Activated CD4-positive, alpha-beta T cell treated with anti-CD3 and anti-CD28 coated beads for 36 hours (primary cell): Measurements from ENCODE around the gene CLDN20. TPM values are rescaled to one million over a fixed set of nuclear protein-coding genes. Genes with fewer than 3 reads are reported as not detected.

ENCODE experiments used
- ATAC-seq: fragments of 200-7000 bp; cut with Tn5 transposase; one replicate; pipeline ENCODE4 v1.10.0; 2021; ENCODE audit warnings: mild to moderate bottlenecking, moderate library complexity
- CTCF ChIA-PET: fragments of 350-600 bp; sonication (Branson Sonifier 250); formaldehyde crosslinking; loops from one replicate; lab custom pipeline; 2021; ENCODE audit warnings: antibody characterized with exemption; lab: Charles Lee
- POLR2A ChIA-PET: fragments of 350-600 bp; sonication (Branson Sonifier 250); formaldehyde crosslinking; loops from one replicate; lab custom pipeline; 2021; ENCODE audit warnings: antibody characterized with exemption, inconsistent platforms; lab: Charles Lee
- DNase-seq: peaks from one replicate; pipeline ENCODE4 v3.0.0-alpha.2; 2020
- H3K27ac Mint-ChIP-seq: one replicate; pipeline ENCODE4 v1.8.0; 2021; ENCODE audit warnings: mixed read lengths
- H3K27me3 Mint-ChIP-seq: one replicate; pipeline ENCODE4 v1.8.0; 2021; ENCODE audit warnings: mixed read lengths
- H3K36me3 Mint-ChIP-seq: one replicate; pipeline ENCODE4 v1.8.0; 2021; ENCODE audit warnings: low read depth, mixed read lengths
- H3K4me1 Mint-ChIP-seq: one replicate; pipeline ENCODE4 v1.8.0; 2021; ENCODE audit warnings: mixed read lengths
- H3K4me3 Mint-ChIP-seq: one replicate; pipeline ENCODE4 v1.8.0; 2021; ENCODE audit warnings: mild to moderate bottlenecking, moderate library complexity, mixed read lengths
- H3K9me3 Mint-ChIP-seq: one replicate; pipeline ENCODE4 v1.8.0; 2021; ENCODE audit warnings: low read depth, mixed read lengths
- intact Hi-C, 2 experiments: fragments of 100-400 bp; cut with DNase I in 1 of 2; cut with micrococcal nuclease in 1 of 2; formaldehyde crosslinking; loops; one replicate each; pipeline versions ENCODE4 v1.14.2 to v1.15.1; 2022 to 2024; cut with DNase I, micrococcal nuclease
- total RNA-seq, 2 experiments: library from RNA; stranded (reverse); gene quantifications; one replicate each; pipeline ENCODE4 v1.2.3, GENCODE V29; 2021

Gene CLDN20
- total RNA-seq, 2 experiments from 2014 or later = not detected

GRCh38 chr6:155270561-155271091, 6.8 kb downstream of the CLDN20 start:
- Mint-ChIP-seq H3K27me3 (no peaks in the 10 kb centered on the region), H3K36me3 (peaks cover 26% of the 10 kb centered on the region), H3K27ac (no peak overlapping the region), H3K4me1 (peaks cover 14% of the 10 kb centered on the region), H3K4me3 (no peak overlapping the region), H3K9me3 (no peaks in the 10 kb centered on the region)
- CTCF ChIA-PET = interaction anchor here (0.6 to 3.3 kb wide), 6 partner anchors 11 to 403 kb away, joined by 3 to 16 read pairs (median 8); no protein-coding TSS in a partner anchor
- DNase-seq (no peak), ATAC-seq (no peak)
- intact Hi-C loops = no loop called here
- POLR2A ChIA-PET = no interaction called here

DNA sequence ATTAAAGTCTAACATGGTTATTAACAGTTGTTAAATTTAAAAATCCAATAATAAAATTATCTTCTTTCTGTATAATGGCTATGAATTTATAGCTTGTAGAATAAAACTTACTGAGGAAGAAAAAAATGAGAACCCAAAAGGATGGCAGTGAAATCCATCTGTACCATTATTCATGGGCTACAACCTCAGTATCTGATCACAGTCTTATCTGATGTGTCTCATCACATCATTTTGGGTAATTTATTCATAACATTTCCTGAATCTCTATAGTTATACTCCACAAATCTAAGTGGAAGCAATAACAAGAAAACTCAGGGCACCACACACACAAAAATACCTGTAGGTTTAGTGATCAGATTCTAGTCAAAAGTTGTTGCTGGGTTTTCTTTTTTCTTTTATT, 7.3 kb downstream of the CLDN20 start:
- POLR2A ChIA-PET = no interaction called here
- H3K36me3 Mint-ChIP-seq = peaks cover 23% of the 10 kb centered on the region
- no peak overlapping the region for H3K27ac Mint-ChIP-seq
- DNase-seq (no peak), ATAC-seq (no peak)
- no peaks in the 10 kb centered on the region for H3K27me3 Mint-ChIP-seq
- no peaks in the 10 kb centered on the region for H3K9me3 Mint-ChIP-seq
- CTCF ChIA-PET = interaction anchor here (0.6 to 3.3 kb wide), 4 partner anchors 10 to 342 kb away, joined by 3 to 16 read pairs (median 10); no protein-coding TSS in a partner anchor
- intact Hi-C loops = no loop called here
- H3K4me3 Mint-ChIP-seq = no peak overlapping the region
- H3K4me1 Mint-ChIP-seq = peaks cover 11% of the 10 kb centered on the region

GRCh38 chr6:155272353-155273232, 8.8 kb downstream of the CLDN20 start:
- ChIA-PET POLR2A (no interaction called here), CTCF (interaction anchor here (0.7 to 0.9 kb wide), 2 partner anchors 9 to 14 kb away, joined by 3 read pairs; partner anchors contain the start of gene CLDN20)
- DNase-seq = no peak
- H3K27ac Mint-ChIP-seq = peak overlapping the region; percentile 16
- no peak overlapping the region for H3K4me3 Mint-ChIP-seq
- peaks cover 11% of the 10 kb centered on the region for H3K4me1 Mint-ChIP-seq
- no peaks in the 10 kb centered on the region for H3K9me3 Mint-ChIP-seq
- H3K36me3 Mint-ChIP-seq = peaks cover 20% of the 10 kb centered on the region
- no peak for ATAC-seq
- intact Hi-C loops = no loop called here
- no peaks in the 10 kb centered on the region for H3K27me3 Mint-ChIP-seq

- Mint-ChIP-seq H3K4me3 (no peak overlapping the region), H3K4me1 (peaks cover 6% of the 10 kb centered on the region), H3K27me3 (no peaks in the 10 kb centered on the region), H3K27ac (no peak overlapping the region), H3K9me3 (no peaks in the 10 kb centered on the region), H3K36me3 (peaks cover 13% of the 10 kb centered on the region)
- no peak for DNase-seq
- POLR2A ChIA-PET = no interaction called here
- intact Hi-C loops = no loop called here
- CTCF ChIA-PET = interaction anchor here (0.7 kb wide), 1 partner anchor 110 kb away, joined by 3 read pairs; no protein-coding TSS in a partner anchor
- ATAC-seq = no peak
Measured at GRCh38 chr6:155273431-155273830, 9.6 kb downstream of the CLDN20 start.

GRCh38 chr6:155274106-155274505, 10.3 kb downstream of the CLDN20 start:
- Mint-ChIP-seq H3K4me1 (peaks cover 6% of the 10 kb centered on the region), H3K27ac (no peak overlapping the region), H3K36me3 (peaks cover 13% of the 10 kb centered on the region), H3K27me3 (no peaks in the 10 kb centered on the region), H3K4me3 (no peak overlapping the region), H3K9me3 (no peaks in the 10 kb centered on the region)
- intact Hi-C loops = no loop called here
- no peak for ATAC-seq
- ChIA-PET CTCF (interaction anchor here (0.7 kb wide), 1 partner anchor 111 kb away, joined by 3 read pairs; no protein-coding TSS in a partner anchor), POLR2A (no interaction called here)
- no peak for DNase-seq

- H3K36me3 Mint-ChIP-seq = peaks cover 18% of the 10 kb centered on the region
- H3K9me3 Mint-ChIP-seq = no peaks in the 10 kb centered on the region
- DNase-seq (no peak), ATAC-seq (no peak)
- ChIA-PET POLR2A (no interaction called here), CTCF (no interaction called here)
- H3K4me3 Mint-ChIP-seq = no peak overlapping the region
- peaks cover 6% of the 10 kb centered on the region for H3K4me1 Mint-ChIP-seq
- intact Hi-C loops = no loop called here
- no peak overlapping the region for H3K27ac Mint-ChIP-seq
- H3K27me3 Mint-ChIP-seq = no peaks in the 10 kb centered on the region
Measured at GRCh38 chr6:155274533-155274932, 10.7 kb downstream of the CLDN20 start.

GRCh38 chr6:155275808-155276480, 12.1 kb downstream of the CLDN20 start:
- no peak overlapping the region for H3K27ac Mint-ChIP-seq

GRCh38 chr6:155276638-155277037, 12.8 kb downstream of the CLDN20 start:
- no peak for DNase-seq
- intact Hi-C loops = no loop called here

More at GRCh38 chr6:155275808-155276480, 12.1 kb downstream of the CLDN20 start:
- CTCF ChIA-PET = interaction anchor here (0.6 to 1.4 kb wide), 5 partner anchors 10 to 1762 kb away, joined by 3 read pairs; no protein-coding TSS in a partner anchor
- POLR2A ChIA-PET = interaction anchor here (0.6 kb wide), 1 partner anchor 13 kb away, joined by 6 read pairs; no protein-coding TSS in a partner anchor
- DNase-seq = no peak
- intact Hi-C loops = no loop called here
- H3K4me1 Mint-ChIP-seq = peaks cover 4% of the 10 kb centered on the region
- no peak for ATAC-seq
- H3K27me3 Mint-ChIP-seq = no peaks in the 10 kb centered on the region
- H3K4me3 Mint-ChIP-seq = no peak overlapping the region
- H3K9me3 Mint-ChIP-seq = no peaks in the 10 kb centered on the region
- H3K36me3 Mint-ChIP-seq = peaks cover 23% of the 10 kb centered on the region

DNA sequence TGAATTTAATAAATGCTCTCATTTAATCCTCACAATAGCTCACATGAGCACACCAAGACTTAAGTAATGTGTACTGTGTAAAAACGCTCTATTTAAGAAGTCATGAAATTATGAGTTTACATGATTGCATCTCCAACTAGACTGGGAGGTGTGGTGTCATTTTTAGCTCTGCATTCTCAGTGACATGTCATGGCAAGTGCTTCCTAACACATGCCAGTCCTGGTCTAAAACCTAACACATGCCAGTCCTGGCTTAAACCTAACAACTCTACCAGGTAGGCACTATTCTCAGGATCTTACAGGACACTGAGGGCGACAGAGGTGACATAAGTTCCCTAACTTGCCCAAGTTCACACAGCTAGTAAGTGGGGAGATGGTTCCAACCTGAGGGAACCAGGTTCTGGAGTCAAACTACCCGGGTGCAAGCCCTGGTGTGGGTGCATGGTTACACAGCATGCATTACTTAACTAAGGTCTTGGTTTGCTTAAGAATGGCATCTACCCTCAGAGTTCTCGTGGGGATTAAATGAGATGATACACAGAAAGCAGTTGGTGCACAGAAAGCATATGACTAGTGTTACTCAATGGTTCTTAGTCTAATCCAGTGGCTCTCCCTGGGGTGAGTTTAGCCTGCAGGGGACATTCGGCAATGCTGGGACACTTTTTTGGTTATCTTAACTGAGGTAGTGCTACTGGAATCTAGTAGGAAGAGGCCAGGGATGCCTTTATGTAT, 14.7 kb downstream of the CLDN20 start:
- ChIA-PET POLR2A (no interaction called here), CTCF (no interaction called here)
- no peak overlapping the region for H3K27ac Mint-ChIP-seq
- H3K36me3 Mint-ChIP-seq = peaks cover 35% of the 10 kb centered on the region
- intact Hi-C loops = no loop called here
- ATAC-seq (no peak), DNase-seq (no peak)
- no peak overlapping the region for H3K4me3 Mint-ChIP-seq
- H3K27me3 Mint-ChIP-seq = no peaks in the 10 kb centered on the region
- H3K4me1 Mint-ChIP-seq = peaks cover 2% of the 10 kb centered on the region
- H3K9me3 Mint-ChIP-seq = no peaks in the 10 kb centered on the region

More at GRCh38 chr6:155276638-155277037, 12.8 kb downstream of the CLDN20 start:
- Mint-ChIP-seq H3K4me1 (peaks cover 4% of the 10 kb centered on the region), H3K27me3 (no peaks in the 10 kb centered on the region), H3K4me3 (no peak overlapping the region), H3K27ac (no peak overlapping the region), H3K36me3 (peaks cover 27% of the 10 kb centered on the region), H3K9me3 (no peaks in the 10 kb centered on the region)
- ChIA-PET CTCF (interaction anchor here (0.6 to 1.4 kb wide), 9 partner anchors 9 to 1761 kb away, joined by 3 to 6 read pairs (median 3); no protein-coding TSS in a partner anchor), POLR2A (interaction anchor here (0.6 kb wide), 1 partner anchor 145 kb away, joined by 3 read pairs; no protein-coding TSS in a partner anchor)
- no peak for ATAC-seq

GRCh38 chr6:155284775-155285174, 21.0 kb downstream of the CLDN20 start:
- ATAC-seq (peak; percentile 73), DNase-seq (no peak)
- Mint-ChIP-seq H3K36me3 (peaks cover 57% of the 10 kb centered on the region), H3K9me3 (no peaks in the 10 kb centered on the region), H3K4me3 (no peak overlapping the region), H3K27ac (no peak overlapping the region), H3K4me1 (peaks cover 7% of the 10 kb centered on the region), H3K27me3 (no peaks in the 10 kb centered on the region)
- CTCF ChIA-PET = interaction anchor here (1.0 to 1.9 kb wide), 4 partner anchors 17 to 417 kb away, joined by 3 to 6 read pairs (median 5); no protein-coding TSS in a partner anchor
- intact Hi-C loops = no loop called here
- POLR2A ChIA-PET = interaction anchor here (0.5 kb wide), 1 partner anchor 99 kb away, joined by 4 read pairs; no protein-coding TSS in a partner anchor
